MCF 10A (cell line): ENCODE results near the gene YLPM1. TPM values are rescaled to one million over a fixed set of nuclear protein-coding genes. Genes with fewer than 3 reads are reported as not detected.
A peak's percentile ranks its signal among the peaks of the same experiment; 100 is the strongest.

Source experiments
- BruUV-seq: library from RNA; stranded (reverse); fragments of 400-500 nt; replicated peaks from 2 replicates; lab custom pipeline; 2021; lab: Mats Ljungman, UMichigan
- CTCF ChIA-PET: fragments of 300-600 bp; sonication (Branson Sonifier 250); formaldehyde crosslinking; extraction: SDS; loops from one replicate; lab custom pipeline; 2021; ENCODE audit warnings: antibody characterized with exemption, inconsistent platforms; lab: Yijun Ruan, JAX
- POLR2A ChIA-PET: fragments of 300-600, 350-650 bp; sonication (Branson Sonifier 250); formaldehyde crosslinking; extraction: SDS; loops from one replicate; lab custom pipeline; 2020; ENCODE audit warnings: antibody characterized with exemption, inconsistent platforms; lab: Yijun Ruan, JAX
- DNase-seq: peaks from one replicate; pipeline ENCODE4 v3.0.0-alpha.2; 2018; ENCODE audit not compliant: unreplicated experiment
- H3K27ac Mint-ChIP-seq: one replicate; pipeline ENCODE4 v1.8.0; 2022; ENCODE audit warnings: mild to moderate bottlenecking, low read depth, mixed read lengths; ENCODE audit not compliant: unreplicated experiment
- H3K27me3 Mint-ChIP-seq: one replicate; pipeline ENCODE4 v1.8.0; 2022; ENCODE audit warnings: mixed read lengths; ENCODE audit not compliant: insufficient read depth, unreplicated experiment
- H3K36me3 Mint-ChIP-seq: one replicate; pipeline ENCODE4 v1.8.0; 2022; ENCODE audit warnings: mild to moderate bottlenecking, moderate library complexity, mixed read lengths; ENCODE audit not compliant: insufficient read depth, unreplicated experiment
- H3K4me1 Mint-ChIP-seq: one replicate; pipeline ENCODE4 v1.8.0; 2022; ENCODE audit warnings: mixed read lengths; ENCODE audit not compliant: insufficient read depth, unreplicated experiment
- H3K4me3 Mint-ChIP-seq: one replicate; pipeline ENCODE4 v1.8.0; 2022; ENCODE audit warnings: mild to moderate bottlenecking, moderate library complexity, mixed read lengths; ENCODE audit not compliant: unreplicated experiment
- H3K9me3 Mint-ChIP-seq: one replicate; pipeline ENCODE4 v1.8.0; 2022; ENCODE audit warnings: mixed read lengths; ENCODE audit not compliant: unreplicated experiment
- intact Hi-C: fragments of 100-400 bp; cut with micrococcal nuclease; formaldehyde crosslinking; loops from 2 replicates; pipeline ENCODE4 v1.14.1; 2022
- total RNA-seq: library from RNA; stranded (reverse); gene quantifications from 2 replicates; pipeline ENCODE4 v1.2.3, GENCODE V29; 2022
- TF ChIP-seq, protein P1 (sequence below): fragments of 200-600 bp; IDR thresholded peaks from one replicate; pipeline ENCODE4 v1.8.0; 2022; ENCODE audit warnings: antibody characterized with exemption, mild to moderate bottlenecking; ENCODE audit not compliant: unreplicated experiment

Gene YLPM1
- total RNA-seq, 1 experiment from 2014 or later: 40.5 TPM

DNA sequence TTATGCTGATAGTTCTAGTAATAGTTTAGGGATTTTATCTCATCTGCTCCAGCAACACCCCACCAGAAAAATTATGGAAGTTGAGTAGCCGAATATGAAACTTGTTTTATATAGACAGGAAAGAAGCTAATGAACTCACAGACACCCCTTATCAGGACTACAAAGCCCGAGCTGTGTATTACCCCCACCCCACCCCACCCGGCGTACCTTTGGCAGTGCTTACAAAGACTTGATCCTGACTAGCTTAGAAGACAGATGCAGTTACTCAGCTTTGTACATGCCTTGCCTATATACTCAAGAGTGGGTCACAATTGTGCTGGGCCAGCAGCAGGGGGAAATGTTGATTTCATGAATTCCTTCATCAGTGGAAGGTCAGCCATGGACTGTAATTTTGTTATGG is 90.5 kb downstream of the YLPM1 start:
- no peaks in the 10 kb centered on the region for H3K9me3 Mint-ChIP-seq
- ChIA-PET POLR2A (interaction anchor here (0.7 kb wide), 1 partner anchor 245 kb away, joined by 3 read pairs; no protein-coding TSS in a partner anchor), CTCF (interaction anchor here (1.4 kb wide), 1 partner anchor 52 kb away, joined by 4 read pairs; no protein-coding TSS in a partner anchor)
- H3K4me1 Mint-ChIP-seq: peaks cover 5% of the 10 kb centered on the region
- H3K4me3 Mint-ChIP-seq: no peak overlapping the region
- intact Hi-C loops: no loop called here
- TF ChIP-seq, protein P1, sequence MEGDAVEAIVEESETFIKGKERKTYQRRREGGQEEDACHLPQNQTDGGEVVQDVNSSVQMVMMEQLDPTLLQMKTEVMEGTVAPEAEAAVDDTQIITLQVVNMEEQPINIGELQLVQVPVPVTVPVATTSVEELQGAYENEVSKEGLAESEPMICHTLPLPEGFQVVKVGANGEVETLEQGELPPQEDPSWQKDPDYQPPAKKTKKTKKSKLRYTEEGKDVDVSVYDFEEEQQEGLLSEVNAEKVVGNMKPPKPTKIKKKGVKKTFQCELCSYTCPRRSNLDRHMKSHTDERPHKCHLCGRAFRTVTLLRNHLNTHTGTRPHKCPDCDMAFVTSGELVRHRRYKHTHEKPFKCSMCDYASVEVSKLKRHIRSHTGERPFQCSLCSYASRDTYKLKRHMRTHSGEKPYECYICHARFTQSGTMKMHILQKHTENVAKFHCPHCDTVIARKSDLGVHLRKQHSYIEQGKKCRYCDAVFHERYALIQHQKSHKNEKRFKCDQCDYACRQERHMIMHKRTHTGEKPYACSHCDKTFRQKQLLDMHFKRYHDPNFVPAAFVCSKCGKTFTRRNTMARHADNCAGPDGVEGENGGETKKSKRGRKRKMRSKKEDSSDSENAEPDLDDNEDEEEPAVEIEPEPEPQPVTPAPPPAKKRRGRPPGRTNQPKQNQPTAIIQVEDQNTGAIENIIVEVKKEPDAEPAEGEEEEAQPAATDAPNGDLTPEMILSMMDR: no peak
- no peaks in the 10 kb centered on the region for H3K27me3 Mint-ChIP-seq
- BruUV-seq: no TSS peak
- H3K36me3 Mint-ChIP-seq: peaks cover 6% of the 10 kb centered on the region
- H3K27ac Mint-ChIP-seq: no peak overlapping the region
- no peak for DNase-seq

DNA sequence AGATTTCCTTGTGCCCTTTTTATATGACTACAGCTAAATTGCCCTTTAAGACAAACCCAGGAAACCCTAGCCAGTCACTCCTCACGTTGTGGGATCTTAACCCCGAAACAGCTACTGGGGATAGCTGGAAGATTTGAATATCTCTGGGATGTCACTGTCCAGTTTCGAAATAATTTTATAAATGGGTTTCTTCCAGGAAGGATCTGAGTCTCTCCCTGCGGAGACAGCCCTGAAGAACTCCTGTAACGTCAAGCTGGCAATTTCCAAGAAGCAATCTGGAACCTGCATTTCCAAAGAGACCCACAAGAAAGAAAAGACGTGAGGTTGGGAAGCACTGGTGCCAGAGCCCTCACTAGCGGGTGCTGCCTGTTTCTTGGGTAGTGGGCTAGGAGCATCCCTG is 91.9 kb downstream of the YLPM1 start:
- H3K9me3 Mint-ChIP-seq: no peaks in the 10 kb centered on the region
- H3K27ac Mint-ChIP-seq: no peak overlapping the region
- TF ChIP-seq, protein P1: no peak
- intact Hi-C loops: no loop called here
- no peak for DNase-seq
- ChIA-PET POLR2A (interaction anchor here (1.1 to 1.9 kb wide), 2 partner anchors 10 to 28 kb away, joined by 4 to 5 read pairs; no protein-coding TSS in a partner anchor), CTCF (interaction anchor here (0.5 to 3.2 kb wide), 6 partner anchors 9 to 552 kb away, joined by 3 to 10 read pairs (median 4); no protein-coding TSS in a partner anchor)
- H3K4me1 Mint-ChIP-seq: peaks cover under 1% of the 10 kb centered on the region
- H3K27me3 Mint-ChIP-seq: no peaks in the 10 kb centered on the region
- peaks cover 6% of the 10 kb centered on the region for H3K36me3 Mint-ChIP-seq
- H3K4me3 Mint-ChIP-seq: no peak overlapping the region
- no TSS peak for BruUV-seq

DNA sequence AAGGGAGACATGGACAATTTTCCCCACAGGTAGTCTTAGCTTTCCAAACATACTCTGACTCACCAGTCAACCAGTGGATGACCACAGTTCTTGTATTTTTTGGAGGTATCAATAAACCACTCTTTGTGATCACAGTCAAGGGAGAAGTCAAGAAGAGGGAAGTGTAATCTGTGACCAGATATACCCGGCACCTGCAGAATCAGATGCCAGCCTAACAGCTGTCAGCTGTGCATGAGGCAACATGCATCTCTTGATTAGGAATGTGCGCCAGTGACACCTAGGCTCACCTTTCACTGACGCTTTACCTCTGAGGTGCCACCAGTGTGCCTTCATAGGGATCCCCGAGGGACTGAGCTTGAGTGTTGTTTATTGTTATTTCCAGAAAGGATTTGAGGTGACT is 92.8 kb downstream of the YLPM1 start:
- H3K27me3 Mint-ChIP-seq: no peaks in the 10 kb centered on the region
- no TSS peak for BruUV-seq
- TF ChIP-seq, protein P1: no peak
- no peak overlapping the region for H3K4me3 Mint-ChIP-seq
- no peaks in the 10 kb centered on the region for H3K4me1 Mint-ChIP-seq
- no peak for DNase-seq
- H3K36me3 Mint-ChIP-seq: peaks cover 6% of the 10 kb centered on the region
- no peak overlapping the region for H3K27ac Mint-ChIP-seq
- H3K9me3 Mint-ChIP-seq: no peaks in the 10 kb centered on the region
- ChIA-PET CTCF (interaction anchor here (0.6 to 9.2 kb wide), 7 partner anchors 15 to 232 kb away, joined by 3 to 182 read pairs (median 4); no protein-coding TSS in a partner anchor), POLR2A (interaction anchor here (0.6 to 1.9 kb wide), 5 partner anchors 8 to 52 kb away, joined by 3 to 6 read pairs (median 4); no protein-coding TSS in a partner anchor)
- intact Hi-C loops: no loop called here

DNA sequence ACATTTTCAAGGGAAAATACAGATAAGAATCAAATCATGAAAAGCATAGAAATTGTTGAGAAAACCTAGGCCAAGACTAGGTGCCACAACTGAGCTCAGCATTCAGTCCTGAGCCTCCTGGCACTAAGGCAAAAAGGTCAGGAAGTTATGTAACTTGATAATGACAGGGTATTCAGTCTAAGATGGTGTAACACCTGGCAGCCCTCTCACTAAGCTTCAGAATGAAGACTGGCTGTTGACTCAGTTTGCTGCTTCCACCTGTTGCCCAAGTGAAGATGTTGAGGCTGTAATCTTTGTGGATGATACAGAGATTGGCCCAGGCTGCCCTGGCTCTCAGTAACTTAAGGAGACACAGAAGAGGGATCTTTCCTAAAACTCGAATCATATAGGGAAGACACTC is 93.2 kb downstream of the YLPM1 start:
- POLR2A ChIA-PET: interaction anchor here (0.6 to 1.9 kb wide), 4 partner anchors 8 to 51 kb away, joined by 3 to 6 read pairs (median 4); no protein-coding TSS in a partner anchor
- Mint-ChIP-seq H3K27ac (no peak overlapping the region), H3K27me3 (no peaks in the 10 kb centered on the region), H3K4me3 (no peak overlapping the region), H3K36me3 (peaks cover 6% of the 10 kb centered on the region), H3K9me3 (no peaks in the 10 kb centered on the region), H3K4me1 (no peaks in the 10 kb centered on the region)
- intact Hi-C loops: no loop called here
- TF ChIP-seq, protein P1: no peak
- peak; percentile 69 for DNase-seq
- CTCF ChIA-PET: interaction anchor here (0.6 to 9.2 kb wide), 4 partner anchors 16 to 232 kb away, joined by 3 to 182 read pairs (median 7); no protein-coding TSS in a partner anchor
- no TSS peak for BruUV-seq
